HG03571 (cell line): ENCODE data around the gene BCL2.

Experiments used
- ATAC-seq: cut with Tn5 transposase; IDR thresholded peaks from one replicate; pipeline ENCODE4 v1.9.1; 2021; ENCODE audit not compliant: unreplicated experiment

The BCL2 gene

DNA sequence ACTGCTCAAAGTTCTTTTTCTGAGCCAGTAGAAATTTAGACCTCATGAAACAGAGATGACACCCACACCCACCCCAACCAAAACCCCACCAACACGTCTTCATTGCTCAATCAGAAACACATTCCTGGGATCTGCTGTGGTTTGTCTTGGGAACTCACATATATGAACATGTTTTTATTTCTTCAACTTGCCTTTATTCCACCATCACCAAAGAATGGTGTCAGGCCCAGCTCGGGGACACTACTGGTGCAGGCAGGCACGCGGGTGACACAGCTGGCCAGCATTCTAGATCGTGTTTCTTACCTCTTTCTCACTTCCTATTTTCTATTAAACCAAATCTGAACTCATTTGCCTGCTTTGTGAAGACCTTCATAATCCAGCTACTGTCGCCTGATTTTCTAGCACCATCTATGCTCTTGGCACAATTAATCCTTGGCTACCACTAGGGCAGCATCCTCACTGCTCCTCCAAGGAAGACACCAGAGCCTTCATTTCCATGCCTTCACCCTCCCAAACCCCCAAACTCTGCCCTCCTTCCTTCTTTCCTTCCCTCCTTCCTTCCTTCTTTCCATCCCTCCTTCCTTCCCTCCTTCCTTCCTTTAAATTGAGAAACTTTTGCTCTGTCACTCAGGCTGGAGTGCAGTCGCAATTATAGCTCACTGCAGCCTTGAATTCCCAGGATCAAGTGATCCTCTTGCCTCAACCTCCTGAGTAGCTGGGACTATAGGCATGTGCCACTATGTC is 157.1 kb downstream of the BCL2 start:
- peak; percentile 32 for ATAC-seq

DNA sequence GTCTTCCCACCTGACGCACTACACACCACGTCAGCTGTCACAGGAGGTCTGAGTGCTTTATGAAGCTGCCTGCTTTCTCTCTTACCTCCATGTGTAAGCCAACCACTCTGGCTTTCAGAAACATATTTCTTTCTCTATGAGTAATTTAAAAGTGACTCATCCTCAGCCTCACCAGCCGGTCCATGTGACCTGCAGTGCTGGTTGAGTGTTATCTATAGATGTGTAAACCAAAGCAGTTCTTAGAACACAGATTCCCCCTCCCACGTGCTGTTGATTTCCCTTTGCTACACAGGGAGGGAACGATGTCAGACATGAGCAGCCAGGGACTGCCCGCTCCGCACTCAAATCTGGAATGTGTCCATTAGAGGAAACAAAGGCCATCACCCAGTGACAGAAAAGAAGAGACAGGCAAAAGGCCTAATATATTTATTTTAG is 157.8 kb downstream of the BCL2 start:
- peak; percentile 50 for ATAC-seq

DNA sequence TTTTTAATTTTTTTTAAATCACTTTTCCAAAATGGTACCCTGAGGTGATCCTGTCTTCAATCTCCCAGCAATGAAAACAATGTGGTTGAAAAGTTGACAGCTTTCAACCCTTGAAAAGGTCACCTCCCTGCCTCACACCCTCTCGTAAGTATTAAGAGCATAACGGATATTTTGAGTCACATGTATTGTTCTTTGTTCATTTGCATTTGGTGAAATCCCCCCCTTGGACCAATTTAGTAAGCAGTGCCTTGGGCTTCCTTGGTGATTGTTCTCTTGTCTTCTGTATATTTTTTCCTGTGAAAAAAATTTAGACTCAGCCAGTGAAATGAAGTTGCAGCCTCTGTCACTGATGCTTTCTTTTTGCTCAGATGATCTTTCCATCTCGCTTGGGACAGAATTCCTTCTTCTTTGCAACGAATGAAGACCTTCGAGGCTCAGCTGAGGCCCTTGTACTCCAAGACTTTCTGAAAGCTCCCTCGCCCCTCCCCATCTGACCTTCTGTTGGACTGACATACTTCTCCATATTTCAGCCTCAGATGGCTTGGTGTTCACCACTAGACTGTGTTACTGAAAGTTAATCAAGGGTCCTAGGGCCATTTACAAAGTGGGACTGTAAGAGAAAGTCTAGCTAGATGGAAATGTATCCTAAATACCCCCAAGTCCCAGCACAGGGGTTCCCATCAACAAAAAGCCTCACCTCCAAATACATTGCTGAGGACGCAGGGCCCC is 158.4 kb downstream of the BCL2 start:
- peak; percentile 22 for ATAC-seq

DNA sequence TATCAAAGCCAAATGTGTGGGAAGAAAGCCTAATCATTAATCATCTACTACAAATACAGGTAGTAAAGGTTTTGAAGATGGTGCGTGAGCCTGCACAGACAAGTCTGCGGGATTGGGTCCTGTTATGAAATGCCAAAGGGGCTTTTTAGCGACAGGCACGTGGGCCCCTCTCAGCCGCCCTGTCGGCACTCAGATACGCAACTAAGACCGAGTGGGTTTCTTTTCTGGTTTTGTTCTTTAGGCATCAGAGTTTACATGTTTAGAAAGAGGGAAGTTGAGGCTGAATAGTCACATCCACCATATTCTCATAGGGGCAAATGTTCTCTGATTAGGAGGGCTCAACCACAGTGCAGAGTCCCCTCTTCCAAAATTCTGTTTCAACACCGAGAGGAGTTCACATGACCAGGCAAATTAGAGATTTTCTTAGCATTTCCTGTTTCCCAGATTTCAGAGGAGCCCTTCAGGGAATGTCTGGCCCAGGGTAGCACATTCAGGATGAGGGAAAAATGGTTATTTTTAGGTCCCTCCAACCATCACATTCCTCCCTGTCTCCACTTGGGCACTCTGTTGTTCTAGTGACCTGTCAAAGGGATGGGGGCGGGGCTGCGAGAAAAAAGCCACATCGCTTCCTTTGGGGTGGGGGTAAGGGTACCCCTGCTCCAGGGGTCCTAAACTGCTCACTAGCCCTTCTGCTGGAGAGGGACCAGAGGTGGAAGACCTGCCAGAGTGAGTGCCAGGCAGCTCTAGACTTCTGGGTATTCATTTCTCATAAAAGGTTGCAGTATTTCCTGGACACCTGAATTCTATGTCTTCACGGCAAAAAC is 159.2 kb downstream of the BCL2 start:
- ATAC-seq = no peak

DNA sequence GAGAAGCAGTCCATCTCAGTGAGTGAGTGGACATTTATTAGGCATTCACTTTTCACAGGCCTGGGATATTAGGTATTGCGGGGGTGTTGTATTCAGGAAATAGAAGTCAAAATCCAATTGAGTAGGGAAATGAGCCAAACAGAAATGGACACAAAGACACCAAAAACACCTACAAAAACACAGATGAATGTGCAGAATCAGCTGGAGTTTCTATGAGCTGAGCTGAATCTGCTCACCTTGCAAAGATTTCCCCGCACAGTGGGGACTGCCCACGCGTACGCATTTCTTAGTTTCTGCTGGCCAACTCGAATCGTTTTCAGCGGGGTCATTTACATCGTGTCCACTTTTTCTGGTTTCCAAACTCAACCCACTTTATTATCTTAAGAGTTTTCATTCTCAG is 160.0 kb downstream of the BCL2 start:
- no peak for ATAC-seq

DNA sequence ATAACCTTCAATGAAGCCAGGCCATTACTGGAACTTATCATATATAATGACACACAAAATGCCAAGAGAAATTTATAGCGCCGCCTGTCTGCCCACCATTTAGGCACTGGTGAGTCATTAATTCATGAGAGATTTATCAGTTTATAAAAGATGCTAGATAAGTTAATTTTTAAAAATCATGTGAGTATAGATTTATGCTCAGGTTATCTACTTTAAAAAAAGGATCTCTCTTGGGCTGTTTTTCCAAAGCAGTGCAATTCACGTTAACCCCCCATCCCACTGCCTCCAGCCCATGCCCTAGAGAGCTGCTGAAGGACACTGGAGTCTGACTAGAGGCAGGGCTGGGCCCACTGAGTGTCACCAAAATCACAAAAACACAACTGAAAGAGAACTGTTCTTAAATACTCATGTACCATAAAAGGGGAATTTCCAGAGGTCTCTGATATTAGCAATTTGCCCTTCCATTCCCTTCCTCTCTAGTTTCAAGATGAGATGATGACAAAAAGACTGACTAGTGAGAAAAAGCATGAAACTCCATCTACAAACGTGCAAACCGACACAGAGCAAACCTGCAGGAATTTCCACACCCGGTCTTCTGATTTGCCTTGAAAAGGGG is 160.8 kb downstream of the BCL2 start:
- ATAC-seq = no peak

DNA sequence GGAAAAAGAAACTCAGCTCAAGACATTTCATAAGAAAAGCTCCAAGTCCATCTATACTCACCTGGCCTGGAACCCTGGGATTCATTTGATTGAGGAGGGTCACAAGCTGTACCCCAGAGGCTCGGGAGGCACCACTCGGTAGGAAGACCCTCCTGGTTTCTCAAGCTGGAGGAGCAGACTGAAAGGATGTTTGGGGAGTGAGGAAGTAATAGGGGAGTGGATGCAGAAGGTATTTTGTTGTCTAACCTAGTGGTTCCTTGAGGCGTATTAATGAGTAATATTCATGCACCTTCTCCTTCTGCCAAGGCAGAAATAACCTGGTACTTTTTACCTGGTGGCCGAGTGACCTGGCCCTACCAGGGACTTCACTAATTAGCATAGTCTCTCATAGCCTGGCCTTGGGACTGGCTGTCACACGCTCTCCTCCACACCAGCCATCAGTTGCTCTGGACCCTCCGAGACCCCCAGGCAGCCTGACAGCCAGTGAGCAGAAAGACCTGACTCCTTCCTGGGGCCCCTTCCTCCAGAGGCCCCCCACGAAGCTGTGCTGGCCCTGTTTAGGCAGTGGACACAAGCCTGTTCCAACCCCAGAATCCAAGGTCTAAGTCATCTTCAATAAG is 161.4 kb downstream of the BCL2 start:
- ATAC-seq = no peak

DNA sequence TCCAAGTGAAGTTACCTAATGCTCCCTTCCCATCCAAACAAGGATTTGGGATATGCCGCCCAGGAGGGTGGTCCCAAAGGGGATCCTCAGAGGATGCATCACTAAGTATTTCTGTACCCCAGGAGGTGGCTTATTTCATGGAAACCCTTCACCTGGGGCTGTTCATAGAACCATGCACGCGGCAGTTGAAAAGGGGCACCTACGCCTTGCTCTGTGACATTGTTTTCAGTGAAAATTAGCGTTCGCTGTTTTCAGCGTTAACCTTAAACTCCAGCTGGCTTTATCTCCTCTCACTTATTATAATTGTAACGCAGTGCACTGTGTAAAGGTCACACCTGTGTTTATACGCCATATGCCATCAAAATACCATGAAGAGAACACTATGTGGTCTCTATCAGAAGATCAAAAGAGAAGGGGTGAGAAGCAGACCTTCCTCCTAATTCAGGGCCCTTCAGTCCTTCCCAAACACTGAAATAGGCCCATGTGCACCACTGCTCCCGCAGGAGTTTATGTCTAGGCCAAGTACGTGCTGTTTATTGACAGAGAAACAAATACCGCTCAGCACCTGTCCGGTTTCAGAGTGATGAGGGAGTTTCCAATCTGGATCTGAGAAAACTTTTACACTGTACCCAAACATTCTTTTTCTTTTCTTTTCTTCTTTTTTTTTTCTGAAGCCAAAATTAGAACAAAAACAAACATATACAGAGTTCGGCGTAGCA is 162.1 kb downstream of the BCL2 start:
- ATAC-seq = no peak

DNA sequence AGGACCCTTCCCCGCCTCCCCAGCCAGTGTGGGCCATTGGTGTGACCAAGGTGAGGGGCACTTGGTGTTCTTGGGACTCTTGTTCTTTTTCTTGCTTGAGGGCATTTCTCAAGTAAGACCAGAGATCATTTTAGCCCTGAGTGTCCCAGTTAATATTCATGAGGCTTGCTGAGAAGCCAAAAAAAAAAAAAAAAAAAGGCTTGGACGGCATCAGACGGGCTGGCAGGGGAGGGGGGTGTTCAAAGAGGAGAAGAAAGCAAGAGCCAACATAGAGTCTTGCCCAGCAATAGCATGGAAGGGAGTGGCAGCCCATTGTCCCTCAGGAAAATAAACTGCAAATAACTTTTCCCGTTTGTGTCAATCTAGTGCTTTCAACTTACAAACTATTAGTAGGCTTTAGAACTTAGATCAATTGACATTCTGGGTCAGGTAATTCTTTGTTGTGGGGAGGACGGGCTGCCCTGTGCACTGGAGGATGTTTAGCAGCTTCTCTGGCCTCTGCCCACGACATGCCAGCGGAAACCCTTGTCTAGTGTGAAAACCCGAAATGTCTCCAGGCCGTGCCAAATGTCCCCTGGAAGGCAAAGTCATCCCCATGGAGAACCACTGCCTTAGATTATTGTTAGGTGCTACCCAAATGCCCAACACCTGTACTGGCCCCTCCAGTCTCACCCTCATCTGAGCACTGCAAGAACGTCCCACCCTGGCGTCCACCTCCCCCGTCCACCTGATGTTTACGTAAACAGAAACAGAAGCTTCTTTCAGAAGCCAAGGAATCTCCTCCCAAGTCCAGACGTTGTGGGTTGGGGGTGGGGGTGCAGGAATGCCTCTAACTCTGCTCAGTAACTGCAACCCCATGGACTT is 163.4 kb downstream of the BCL2 start:
- ATAC-seq = no peak

DNA sequence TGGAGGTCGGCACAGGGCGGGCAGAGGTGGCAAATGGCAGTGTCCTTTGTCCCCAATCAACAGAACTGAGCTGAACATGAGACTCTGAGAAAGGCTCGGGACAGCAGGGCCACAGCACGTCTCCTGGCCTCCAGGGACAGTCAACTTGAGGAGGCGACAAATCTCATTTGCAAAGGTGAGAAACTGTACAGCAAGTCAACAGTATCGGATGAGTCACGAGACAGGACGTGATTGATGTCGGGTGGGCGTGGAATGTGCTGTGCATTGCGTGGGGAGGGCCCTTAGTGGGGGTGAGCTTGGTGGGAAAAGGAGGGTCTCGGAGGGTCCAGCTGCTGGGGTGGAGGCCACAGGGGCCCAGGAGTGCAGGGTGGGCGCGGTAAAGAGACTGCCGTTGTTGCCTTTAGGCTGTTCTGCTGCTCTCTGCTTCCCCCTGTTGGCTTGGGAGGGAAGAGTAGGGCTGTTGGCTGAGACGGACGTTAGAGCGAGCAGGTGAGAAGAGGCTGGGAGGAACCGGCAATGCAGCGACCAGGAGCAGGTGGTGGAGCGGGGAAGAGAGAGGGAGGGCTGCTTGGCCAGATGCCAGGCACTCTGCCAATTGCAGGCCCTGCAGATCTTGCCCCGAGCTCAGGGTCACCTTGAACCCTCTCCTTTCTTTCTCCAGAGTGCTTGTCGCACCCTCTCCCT is 164.3 kb downstream of the BCL2 start:
- peak; percentile 39 for ATAC-seq

DNA sequence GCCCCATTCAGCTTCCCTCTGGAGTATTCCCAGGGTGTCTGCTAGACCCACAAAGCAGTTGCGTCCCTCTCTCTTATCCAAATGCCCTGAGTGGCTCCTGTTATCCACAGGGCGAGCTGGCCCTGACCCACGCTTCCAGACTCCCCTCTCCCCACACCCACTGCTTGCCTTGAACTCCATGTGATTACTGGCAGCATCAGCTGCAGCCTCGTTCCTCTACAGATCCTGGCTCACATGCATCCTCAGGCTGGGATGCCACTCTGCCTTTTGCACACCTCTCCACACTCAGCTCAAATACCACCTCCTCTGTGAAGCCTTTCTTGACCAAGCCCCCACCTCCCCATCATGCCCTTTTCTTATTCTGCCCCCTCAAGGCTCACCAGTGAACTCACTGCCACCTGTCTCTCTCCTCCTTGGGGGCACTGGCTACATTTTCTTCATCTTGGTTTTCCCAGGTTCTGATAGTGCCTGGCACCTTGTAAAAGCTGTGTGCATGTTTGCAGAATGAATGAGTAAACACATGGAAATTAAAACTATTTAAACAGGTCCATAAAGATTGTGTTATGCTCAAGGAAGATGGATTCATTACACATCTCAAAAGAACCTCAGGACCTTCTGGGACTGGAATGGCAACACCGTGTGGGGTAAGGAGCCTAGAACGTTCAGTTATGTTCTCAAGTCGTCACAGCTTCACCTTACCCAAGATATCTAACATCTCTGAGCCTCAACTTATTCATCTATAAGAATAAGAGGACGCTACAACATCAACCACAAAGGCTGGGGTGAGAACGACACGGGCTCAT is 165.0 kb downstream of the BCL2 start:
- ATAC-seq = no peak

DNA sequence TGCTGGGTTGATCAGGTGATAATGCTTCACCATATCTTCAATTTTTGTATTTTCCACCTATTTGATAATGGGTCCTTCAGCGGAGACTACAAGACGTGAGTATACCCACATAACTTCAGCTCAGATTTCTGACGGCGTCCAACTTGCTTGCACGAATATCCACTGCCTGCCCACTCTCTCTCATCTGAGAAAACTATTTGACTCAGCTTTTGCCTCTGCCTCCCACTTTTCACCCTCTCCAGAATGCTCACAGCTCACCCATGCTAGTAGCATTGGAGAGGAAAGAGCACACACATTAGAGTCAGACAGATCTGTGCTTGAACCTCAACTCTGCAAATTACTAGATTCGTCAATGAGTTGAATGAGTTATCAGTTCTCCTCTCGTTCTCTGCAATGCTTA is 166.8 kb downstream of the BCL2 start:
- no peak for ATAC-seq

DNA sequence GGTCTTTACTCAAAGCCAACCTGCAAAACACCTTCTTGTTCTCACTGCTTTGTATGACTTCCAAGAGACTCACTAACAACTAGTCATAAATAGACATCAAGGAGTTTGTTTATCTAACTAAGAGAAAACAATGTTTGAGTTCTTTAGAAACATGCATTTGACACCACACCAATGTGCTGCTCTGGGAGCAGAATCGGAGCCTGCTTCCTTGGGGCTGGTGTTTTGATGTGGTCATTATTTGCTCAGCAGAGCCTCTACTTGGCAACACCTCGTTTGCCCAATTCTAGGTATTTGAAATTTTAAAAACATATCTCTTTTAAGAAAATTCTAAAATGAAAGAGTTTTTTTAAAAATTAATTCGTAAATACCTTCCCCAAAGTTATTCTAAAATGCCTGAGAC is 167.5 kb downstream of the BCL2 start:
- no peak for ATAC-seq

DNA sequence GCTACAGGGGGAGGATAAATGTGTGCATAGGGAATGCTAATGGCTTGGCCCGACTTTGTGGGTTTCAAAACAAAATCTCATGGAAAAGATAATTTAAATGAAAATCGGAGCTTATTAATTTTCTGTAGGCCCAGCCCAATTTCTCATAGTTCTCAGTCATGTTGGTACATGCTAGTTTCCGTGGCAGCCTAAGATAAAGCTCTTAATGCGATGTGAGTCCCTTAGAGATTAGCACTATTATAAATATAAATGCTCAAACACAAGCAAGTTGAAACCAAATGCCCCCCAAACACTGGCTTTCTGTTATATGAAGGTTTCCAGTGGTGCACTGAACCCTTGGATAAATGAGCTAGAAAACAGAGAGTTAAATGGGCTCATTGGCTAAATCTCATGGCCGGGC is 168.0 kb downstream of the BCL2 start:
- no peak for ATAC-seq

DNA sequence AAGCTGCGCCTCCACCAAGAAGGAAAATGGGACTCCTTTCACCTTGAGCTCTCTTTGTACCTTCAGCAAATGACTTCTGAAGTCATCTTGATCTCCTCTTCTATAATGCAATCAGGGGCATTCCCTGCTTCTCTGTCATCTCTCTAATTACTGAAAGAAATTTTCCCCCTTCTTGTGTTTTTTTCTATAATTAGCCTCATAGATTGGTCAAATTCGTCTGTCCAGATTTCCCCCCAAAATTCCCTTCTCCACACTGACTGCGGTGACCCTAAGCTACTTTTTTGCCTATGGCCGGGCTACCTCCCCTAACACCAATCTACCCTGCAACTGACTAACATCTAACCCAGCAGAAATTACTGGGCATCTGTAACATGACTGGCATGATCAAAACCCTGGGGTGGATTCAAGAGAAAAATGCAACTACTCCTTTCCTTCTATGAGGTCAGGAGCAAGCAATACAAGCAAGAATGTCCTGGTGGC is 168.6 kb downstream of the BCL2 start:
- ATAC-seq = no peak

DNA sequence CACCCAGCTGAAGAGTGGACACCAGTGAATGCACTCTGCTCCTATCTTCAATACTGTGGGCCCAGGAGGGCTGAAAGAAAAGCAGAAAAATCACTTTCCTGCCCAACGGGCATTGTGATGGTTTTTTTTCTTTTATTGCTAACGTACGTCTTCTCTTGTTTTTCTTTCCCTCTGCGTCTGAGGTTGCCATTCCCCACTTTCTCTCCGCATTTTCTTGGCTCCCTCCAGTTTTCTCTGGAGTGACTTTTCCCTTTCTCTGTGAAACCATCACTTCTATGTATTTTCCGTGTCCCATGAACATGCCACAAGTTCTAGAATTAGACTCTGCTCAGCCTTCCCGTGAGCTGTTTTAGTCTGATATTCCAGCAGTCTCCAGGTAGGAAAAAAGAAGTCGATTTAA is 169.2 kb downstream of the BCL2 start:
- ATAC-seq = no peak

DNA sequence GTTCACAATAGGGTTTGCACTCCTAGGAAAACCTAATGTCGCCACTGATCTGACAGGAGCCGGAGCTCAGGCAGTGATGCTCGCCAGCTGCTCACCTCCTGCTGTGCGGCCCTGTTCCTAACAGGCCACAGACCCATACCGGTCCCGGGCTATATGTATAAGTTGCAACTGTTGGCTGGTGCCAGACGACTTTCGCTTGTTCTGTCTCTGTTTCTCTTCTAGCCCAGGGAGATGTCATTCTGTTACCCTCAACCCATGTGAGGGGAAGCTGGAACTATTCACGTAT is 170.3 kb downstream of the BCL2 start:
- no peak for ATAC-seq
